Left lobe of liver (tissue), 2 donors: ENCODE results near the gene SH2D1B. TPM values are rescaled to one million over a fixed set of nuclear protein-coding genes. Genes with fewer than 3 reads are reported as not detected.
"Not testable (repeated sequence)": the region's sequence is repeated elsewhere in the genome, so short reads cannot be mapped to it uniquely, and the experiment has no call there.

Experiments used
- ATAC-seq: fragments of 200-7000 bp; cut with Tn5 transposase; one replicate; pipeline ENCODE4 v1.9.1; 2020; ENCODE audit warnings: mild to moderate bottlenecking, moderate library complexity
- DNase-seq: peaks from one replicate; pipeline ENCODE4 v3.0.0-alpha.2; 2020; ENCODE audit warnings: low spot score
- total RNA-seq: library from RNA; stranded (reverse); gene quantifications from one replicate; pipeline ENCODE4 v1.2.1, GENCODE V29; 2021
- donor health status: DM: no; HTN: no; CAD: no; lungs with moderate emphysema.
- donor health status: DM: no; HTN: yes; CAD: no.

Gene SH2D1B
- total RNA-seq, 1 donor from 2014 or later: 0.10 TPM

DNA sequence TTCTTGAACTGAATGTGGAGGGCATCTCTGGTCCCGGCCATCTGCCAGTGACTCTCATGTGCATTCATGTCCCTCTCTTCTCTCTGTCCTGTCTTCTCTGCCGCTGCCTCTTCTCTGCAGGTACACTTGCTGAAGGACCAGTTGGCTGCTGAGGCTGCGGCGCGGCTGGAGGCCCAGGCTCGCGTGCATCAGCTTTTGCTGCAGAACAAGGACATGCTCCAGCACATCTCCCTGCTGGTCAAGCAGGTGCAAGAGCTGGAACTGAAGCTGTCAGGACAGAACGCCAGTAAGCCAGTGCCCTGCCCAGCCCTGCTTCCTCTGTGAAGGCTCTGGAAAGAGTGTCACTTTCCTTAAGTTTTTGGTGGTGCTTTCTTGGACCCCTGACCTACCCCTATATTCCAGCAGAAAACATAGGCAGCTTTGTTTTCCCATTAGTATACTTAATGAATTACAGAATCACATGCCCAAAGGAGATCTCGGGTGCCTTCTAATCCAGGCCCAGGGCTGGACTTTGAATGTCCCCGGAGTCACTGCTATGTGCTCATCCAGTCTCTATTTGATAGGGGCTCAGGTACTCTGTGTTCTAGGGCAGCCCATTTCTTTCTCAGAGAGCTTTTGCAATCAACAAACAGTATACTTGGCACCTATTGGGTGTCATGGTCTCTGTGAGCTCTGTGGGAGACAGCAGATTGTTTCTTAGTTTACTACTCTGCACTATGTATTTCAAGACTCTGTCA is 46.5 kb downstream of the SH2D1B start:
- DNase-seq: peak; percentile 87

DNA sequence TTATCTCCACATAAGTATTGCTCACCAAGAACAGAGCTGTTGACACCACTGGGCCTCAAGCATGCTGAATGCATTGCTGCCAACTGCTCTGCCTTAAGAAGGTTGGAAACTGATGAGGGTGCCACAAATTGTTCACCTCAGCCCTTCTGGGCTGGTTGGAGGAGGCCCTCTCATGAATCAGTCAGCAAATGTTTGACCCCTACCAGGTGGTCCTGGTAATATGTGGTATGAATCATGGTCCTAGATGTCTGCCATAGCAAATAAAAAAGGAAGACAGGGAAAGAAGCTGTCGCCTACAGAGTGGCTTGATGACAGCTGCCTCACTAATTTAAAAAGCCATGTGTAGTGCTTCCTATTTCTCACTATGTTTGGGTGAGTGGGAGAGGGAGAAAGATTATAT is 47.4 kb downstream of the SH2D1B start:
- ATAC-seq (no peak), DNase-seq (no peak)

More for the DNA sequence above, 46.5 kb downstream of the SH2D1B start:
- ATAC-seq: peak; percentile 58

- peak; percentile 11 for ATAC-seq
- DNase-seq: peak; percentile 60
Observed at GRCh38 chr1:162363823-162364222, 48.1 kb downstream of the SH2D1B start.

- DNase-seq (no peak), ATAC-seq (no peak)
Observed at GRCh38 chr1:162361349-162361748, 50.6 kb downstream of the SH2D1B start.

DNA sequence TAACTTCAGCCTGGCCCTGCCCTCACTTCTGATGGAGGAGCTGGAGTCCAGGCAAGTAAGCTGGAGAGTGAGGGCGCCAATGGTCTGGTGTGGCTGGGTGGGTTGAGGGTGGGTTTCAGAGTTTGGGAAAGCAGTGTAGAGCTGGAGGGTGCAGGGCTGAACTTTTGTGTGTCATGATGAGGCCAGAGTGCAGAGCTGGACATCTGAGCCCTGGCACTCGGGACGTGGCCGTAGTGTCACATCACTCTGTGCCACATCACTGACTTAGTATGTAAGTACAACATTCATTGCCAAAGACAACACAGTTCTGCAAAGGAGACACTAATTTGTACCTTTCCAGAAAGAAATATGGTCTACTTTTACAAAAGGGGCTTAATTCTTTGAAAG is 51.1 kb downstream of the SH2D1B start:
- ATAC-seq: peak; percentile 74
- DNase-seq: peak; percentile 88

- ATAC-seq (peak; percentile 58), DNase-seq (no peak)
Observed at GRCh38 chr1:162360237-162360873, 51.6 kb downstream of the SH2D1B start.

DNA sequence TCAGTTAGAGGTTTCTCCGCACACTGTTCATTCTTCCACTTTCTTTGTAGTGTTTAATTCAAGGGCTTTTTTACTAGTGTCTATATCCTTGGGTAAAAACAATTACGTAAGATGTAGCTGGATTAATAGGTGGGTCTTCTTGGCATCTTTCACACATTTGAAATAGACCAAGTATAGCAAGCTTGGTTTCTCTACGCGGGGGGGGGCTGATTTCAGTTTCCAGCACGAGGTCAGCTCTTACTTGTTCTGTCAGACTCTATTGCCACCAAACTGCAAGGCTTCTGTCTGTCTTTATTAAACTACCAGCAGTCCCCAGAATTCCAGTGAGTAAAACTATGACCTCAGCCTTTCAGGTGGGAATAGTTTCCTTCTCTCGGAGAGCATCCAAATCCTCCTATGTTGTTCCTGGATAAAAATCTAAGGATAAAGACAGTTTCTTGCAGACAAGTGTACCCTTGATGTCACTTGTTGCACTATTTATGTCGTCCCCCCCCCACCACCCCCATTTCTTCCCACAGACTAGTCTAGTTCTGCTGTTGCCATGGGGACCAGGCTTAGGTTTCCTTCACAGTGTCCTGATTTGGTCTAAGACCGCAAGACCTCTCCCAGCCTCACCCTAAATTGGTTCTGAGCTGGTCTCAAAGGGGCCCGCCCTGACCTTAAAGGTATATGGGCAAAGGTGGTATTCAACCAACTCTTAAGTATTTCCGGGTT is 52.3 kb downstream of the SH2D1B start:
- no peak for ATAC-seq
- DNase-seq: no peak

DNA sequence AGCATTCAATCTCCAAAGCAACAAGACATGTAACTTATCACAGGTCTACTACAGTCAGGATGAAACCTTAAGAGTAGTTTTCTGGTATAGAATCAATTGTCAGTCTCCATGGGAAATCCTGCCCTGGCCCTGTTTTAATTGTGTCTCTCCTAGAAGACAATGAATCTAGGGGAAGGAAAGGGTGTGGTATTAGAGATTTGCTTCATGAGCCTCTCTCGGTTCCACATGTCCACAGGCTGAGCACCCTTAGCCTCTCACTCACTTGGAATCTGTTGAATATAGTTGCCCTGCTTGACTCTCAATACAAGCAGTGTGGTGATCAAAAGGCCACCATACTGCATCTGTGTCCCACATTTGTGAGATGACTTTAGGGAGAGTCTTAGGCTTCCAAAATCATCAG is 53.0 kb downstream of the SH2D1B start:
- no peak for ATAC-seq
- no peak for DNase-seq

DNA sequence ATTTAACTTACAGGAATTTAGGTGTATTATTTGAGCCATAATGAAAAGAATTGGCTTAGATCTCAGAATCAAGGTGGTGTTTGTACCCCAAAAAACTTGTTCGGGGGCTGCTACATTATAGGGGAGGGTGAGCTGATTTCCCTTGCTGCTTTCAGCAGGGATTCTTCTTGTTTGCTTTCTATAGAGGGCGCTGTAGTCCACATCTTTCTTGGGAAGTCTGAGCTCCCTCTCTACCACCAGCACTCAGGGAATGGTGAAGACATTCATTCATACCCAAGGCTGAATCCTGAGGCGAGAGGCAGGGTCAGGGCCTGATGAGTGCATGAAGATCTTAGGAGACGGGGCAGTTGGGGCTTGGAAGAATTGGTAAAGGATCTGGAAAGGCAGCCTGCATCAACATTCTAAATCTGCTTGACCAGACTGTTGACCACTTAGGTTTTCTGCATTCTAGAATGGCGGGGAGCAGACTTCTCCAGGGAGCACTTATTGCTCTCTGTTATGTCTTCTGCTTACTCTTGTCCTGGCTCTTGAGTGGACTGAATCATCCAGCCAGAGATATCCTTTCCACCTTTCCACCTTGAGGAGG is 54.2 kb downstream of the SH2D1B start:
- ATAC-seq (peak; percentile 55), DNase-seq (no peak)

GRCh38 chr1:162353702-162354101 is 58.2 kb downstream of the SH2D1B start:
- no peak for DNase-seq
- no peak for ATAC-seq

DNA sequence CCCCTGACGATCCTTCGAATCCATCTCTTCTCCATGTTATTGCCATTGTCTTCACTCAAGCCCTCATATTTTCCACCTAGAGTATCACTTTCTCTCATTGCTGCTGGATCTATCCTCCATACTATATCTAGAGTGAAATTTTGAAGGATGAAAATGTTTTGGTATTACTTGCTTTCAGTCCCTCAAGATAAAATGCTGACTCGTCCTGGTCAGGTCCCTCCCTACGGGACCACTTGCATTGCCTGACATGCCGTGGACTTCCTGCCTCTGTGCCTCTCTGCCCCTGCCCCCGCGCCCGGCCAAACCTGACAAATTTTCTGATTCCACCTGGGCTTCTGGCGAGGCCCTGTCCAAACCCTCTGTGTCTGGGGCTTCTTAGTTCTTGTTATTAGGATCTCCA is 58.9 kb downstream of the SH2D1B start:
- DNase-seq: no peak
- no peak for ATAC-seq

- DNase-seq, ATAC-seq: not testable (repeated sequence)
Observed at GRCh38 chr1:162351874-162352273, 60.1 kb downstream of the SH2D1B start.

GRCh38 chr1:162351246-162351842 is 60.6 kb downstream of the SH2D1B start:
- DNase-seq: no peak
- no peak for ATAC-seq

DNA sequence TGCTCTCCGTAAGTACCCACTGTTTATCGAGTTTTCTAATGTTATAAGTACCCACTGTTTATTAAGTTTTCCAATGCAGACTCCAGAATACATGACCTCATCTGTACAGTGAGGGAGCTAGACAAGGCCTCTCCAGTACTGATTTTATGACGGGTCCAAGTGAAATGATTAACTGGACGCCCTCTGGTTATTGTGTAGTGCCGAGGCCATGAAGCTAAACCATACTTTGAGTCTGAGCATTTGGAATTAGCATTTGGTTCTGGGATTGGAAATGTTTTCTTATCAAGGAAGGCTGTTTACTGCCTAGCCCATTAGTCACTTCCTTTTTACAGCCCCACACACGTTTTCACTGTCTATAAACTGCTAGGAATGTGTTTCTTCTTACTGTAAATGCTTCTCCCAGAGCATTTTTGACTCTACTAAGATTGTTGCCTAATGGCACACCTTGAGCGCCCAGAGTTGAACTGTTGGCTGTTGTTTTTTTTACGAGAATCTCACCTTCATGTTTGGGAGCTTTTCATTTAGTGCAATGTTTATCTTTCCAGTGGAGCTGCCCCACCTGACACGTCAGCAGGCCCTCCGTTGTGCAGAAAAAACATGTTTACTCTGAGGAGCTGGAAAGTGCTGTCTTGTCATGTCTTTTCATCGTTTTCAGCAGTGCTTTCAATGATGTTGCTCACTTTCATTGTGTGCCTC is 62.2 kb downstream of the SH2D1B start:
- no peak for DNase-seq
- ATAC-seq: no peak

DNA sequence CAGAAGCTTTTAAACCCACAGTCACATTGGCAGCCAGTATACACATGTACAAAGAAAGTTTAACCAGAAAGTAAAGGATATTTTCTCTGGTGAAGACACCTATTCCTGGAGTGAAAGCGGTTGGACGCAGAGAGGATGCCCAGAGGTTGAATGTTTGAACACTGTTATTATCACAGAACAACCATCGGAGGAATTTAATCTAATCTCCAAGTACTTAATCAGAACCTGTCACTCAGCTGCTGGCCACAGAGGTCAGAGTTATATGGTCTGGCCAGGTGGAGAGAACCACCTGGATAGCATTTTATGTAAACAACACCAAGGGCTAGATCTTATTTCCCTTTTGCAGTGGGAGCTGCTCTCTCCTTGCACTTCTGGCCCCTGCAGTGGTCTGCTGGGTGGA is 64.7 kb downstream of the SH2D1B start:
- ATAC-seq: no peak
- no peak for DNase-seq

Other genes with a start within 250 kb of the SH2D1B start
- not detected for gene SPATA46, start 35.3 kb downstream of the SH2D1B start, total RNA-seq
- 50.4 TPM for gene C1orf226, start 30.4 kb downstream of the SH2D1B start, total RNA-seq
- gene UHMK1, start 85.7 kb upstream of the SH2D1B start, total RNA-seq: 35.8 TPM
- 108 TPM for gene UAP1, start 149.6 kb upstream of the SH2D1B start, total RNA-seq
- gene DDR2, start 220.3 kb upstream of the SH2D1B start, total RNA-seq: 2.0 TPM